SU-DHL-6 (cell line): ENCODE measurements around the gene TWIST2.

ENCODE experiments used
- EZH2phosphoT487 ChIP-seq: fragments of 200-600 bp; sonication (generic), shearing (Covaris generic); conservative IDR thresholded peaks from 2 replicates; pipeline ENCODE4 v1.6.1; 2018; ENCODE audit warnings: mild to moderate bottlenecking, antibody characterized with exemption, low read length, moderate library complexity, mixed read lengths
- TF ChIP-seq, protein P1 (sequence below): fragments of 200-600 bp; sonication (generic); IDR thresholded peaks from one replicate; pipeline ENCODE4 v1.5.1; 2017; ENCODE audit warnings: antibody characterized with exemption, mild to moderate bottlenecking, low read length, moderate library complexity; ENCODE audit not compliant: insufficient read depth, poor library complexity, severe bottlenecking

DNA sequence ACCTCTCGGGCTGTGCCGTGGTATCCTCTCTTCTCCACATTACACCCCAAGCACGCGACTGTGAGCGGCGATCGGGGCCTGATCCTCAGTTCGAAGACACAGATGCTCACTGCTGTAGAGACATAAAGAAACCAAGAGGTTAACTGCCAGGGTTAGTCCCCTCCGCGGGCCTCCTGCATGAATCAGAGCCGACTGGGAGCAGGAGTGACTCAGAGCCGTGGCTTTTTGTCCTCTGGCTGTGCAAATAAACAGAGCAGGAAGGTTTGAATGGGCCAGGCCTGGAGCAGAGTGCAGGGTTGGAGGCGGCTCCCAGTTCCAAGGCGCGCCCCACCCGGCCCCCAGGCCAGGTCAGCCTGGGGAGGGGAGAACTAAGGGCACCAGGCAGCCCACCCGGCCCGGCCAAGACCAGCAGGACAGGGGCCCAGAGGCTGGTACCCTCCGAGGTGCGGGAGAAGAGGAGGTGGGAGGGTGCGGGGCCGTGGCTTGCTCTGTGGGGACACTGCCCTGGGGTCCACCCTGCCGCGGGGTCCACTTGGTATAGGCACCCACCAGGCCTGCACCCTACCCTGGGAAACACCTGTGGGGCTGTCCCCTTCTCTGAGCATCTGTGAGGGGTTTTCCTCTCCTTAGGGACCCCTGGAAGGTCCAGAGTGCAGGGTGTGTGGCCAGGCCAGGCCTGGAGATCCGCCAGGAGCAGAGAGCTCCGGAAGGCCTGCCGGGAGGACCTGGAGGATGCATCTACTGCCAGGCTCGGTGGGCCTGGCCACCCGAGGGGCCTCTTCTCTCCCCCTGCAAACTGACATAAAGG, 16.5 kb downstream of the TWIST2 start:
- TF ChIP-seq, protein P1, sequence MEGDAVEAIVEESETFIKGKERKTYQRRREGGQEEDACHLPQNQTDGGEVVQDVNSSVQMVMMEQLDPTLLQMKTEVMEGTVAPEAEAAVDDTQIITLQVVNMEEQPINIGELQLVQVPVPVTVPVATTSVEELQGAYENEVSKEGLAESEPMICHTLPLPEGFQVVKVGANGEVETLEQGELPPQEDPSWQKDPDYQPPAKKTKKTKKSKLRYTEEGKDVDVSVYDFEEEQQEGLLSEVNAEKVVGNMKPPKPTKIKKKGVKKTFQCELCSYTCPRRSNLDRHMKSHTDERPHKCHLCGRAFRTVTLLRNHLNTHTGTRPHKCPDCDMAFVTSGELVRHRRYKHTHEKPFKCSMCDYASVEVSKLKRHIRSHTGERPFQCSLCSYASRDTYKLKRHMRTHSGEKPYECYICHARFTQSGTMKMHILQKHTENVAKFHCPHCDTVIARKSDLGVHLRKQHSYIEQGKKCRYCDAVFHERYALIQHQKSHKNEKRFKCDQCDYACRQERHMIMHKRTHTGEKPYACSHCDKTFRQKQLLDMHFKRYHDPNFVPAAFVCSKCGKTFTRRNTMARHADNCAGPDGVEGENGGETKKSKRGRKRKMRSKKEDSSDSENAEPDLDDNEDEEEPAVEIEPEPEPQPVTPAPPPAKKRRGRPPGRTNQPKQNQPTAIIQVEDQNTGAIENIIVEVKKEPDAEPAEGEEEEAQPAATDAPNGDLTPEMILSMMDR = no peak
- TF ChIP-seq EZH2phosphoT487 = no peak
